Fibroblast of the aortic adventitia (primary cell): ENCODE data around the gene RFC2. TPM values are rescaled to one million over a fixed set of nuclear protein-coding genes. Genes with fewer than 3 reads are reported as not detected.

ENCODE experiments used
- DNase-seq: peaks from one replicate; pipeline ENCODE4 v3.0.0-alpha.2; 2010; ENCODE audit warnings: low read depth
- H3K4me3 ChIP-seq: 2 replicates; pipeline ENCODE4 v1.5.1; 2011; ENCODE audit warnings: low read depth, mild to moderate bottlenecking, control low read depth, low read length, moderate library complexity
- total RNA-seq: library from RNA; depleted of rRNA; stranded (reverse); fragments of >200 nt; gene quantifications from 2 replicates; pipeline ENCODE4 v1.2.3, GENCODE V29; 2012; ENCODE audit warnings: low replicate concordance
- TF ChIP-seq, protein P1 (sequence below): IDR thresholded peaks from 2 replicates; pipeline ENCODE4 v1.5.1; 2011; ENCODE audit warnings: mild to moderate bottlenecking, low read length, control low read depth, inconsistent platforms; ENCODE audit not compliant: insufficient read depth

RFC2 gene
- total RNA-seq = 2.5 and 39.0 TPM in 2 replicates

GRCh38 chr7:74254129-74254857 is at the start of gene RFC2:
TSS of gene RFC2 (minus strand) at chr7:74254399. CDS start at chr7:74254383, 16 bp downstream.
- TF ChIP-seq, protein P1, sequence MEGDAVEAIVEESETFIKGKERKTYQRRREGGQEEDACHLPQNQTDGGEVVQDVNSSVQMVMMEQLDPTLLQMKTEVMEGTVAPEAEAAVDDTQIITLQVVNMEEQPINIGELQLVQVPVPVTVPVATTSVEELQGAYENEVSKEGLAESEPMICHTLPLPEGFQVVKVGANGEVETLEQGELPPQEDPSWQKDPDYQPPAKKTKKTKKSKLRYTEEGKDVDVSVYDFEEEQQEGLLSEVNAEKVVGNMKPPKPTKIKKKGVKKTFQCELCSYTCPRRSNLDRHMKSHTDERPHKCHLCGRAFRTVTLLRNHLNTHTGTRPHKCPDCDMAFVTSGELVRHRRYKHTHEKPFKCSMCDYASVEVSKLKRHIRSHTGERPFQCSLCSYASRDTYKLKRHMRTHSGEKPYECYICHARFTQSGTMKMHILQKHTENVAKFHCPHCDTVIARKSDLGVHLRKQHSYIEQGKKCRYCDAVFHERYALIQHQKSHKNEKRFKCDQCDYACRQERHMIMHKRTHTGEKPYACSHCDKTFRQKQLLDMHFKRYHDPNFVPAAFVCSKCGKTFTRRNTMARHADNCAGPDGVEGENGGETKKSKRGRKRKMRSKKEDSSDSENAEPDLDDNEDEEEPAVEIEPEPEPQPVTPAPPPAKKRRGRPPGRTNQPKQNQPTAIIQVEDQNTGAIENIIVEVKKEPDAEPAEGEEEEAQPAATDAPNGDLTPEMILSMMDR = peak; percentile 4
- peak; percentile 94 for DNase-seq
- peak within 1 kb of the TSS; percentile 98 for H3K4me3 ChIP-seq

DNA sequence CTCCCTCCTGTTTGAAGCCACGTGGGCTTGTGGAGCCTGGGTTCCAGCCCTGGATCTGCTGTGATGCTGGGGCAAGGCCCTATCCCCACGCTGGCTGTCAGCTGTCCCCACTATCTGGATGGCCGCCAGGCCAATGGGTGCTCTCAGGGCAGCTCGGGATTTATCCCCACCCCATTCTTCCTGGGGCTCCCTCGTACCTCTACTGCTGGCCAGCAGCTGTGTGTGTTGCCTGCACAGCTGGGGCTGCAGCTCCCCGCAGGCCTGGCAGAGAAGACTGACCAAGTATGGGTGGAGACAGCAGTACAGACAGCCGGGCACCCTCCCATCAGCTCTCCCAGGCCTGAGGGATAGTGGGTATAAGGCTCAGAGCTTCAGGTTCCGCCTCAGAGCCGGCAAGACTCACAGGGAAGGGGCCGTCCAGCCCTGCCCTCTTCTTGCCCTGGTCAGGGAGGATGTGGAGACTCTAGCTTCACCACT is 48.6 kb upstream of the RFC2 start:
- TF ChIP-seq, protein P1 = no peak
- no peak for DNase-seq
- H3K4me3 ChIP-seq = no peak overlapping the region

- no peak for DNase-seq
- TF ChIP-seq, protein P1 = no peak
- H3K4me3 ChIP-seq = no peak overlapping the region
Measured at GRCh38 chr7:74300926-74301325, 46.7 kb upstream of the RFC2 start.

GRCh38 chr7:74299401-74299800 is 45.2 kb upstream of the RFC2 start:
- TF ChIP-seq, protein P1 = no peak
- no peak overlapping the region for H3K4me3 ChIP-seq
- no peak for DNase-seq

- DNase-seq = no peak
- TF ChIP-seq, protein P1 = no peak
- no peak overlapping the region for H3K4me3 ChIP-seq
Measured at GRCh38 chr7:74297516-74298233, 43.5 kb upstream of the RFC2 start.

DNA sequence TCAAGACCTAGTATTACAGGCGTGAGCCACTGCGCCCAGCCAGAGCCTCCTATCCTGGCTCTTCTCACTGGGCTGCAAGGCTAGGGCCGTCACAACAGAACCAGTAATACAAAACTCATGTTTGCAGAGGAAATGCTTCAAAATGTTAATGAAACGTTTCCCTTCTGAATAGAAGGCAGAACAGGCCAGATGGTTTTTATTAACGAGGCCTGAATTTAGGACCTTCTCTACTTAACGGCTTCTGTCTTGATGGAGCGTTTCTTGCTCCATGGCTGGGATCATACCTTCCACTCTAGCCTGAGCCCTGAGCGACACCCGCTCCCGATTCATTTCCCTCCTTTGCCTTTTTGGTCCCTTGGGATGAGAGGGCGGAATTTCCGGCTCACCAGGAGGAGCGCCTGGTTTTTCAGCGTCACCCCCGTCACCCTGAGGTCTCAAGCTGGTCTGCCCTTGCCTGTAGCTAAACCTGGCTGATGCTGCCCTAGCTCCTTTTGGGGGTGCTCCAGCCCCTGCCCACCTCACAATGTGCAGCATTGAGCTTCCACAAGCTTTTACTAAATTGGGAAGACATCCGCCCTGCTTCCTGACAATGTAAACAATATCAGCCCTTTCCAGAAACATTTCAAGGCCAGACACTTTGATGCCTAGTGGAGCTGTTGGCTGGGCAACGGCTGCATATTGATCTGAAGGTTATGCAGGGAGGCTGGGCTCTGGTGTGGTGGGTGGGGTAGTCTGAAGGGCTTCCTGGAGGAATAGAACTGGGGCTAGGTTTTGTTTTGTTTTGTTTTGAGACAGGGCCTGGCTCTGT is 40.2 kb upstream of the RFC2 start:
- DNase-seq = peak; percentile 69
- H3K4me3 ChIP-seq = no peak overlapping the region
- TF ChIP-seq, protein P1 = no peak
